Keratinocyte (primary cell): ENCODE data around the gene TMTC2. TPM values are rescaled to one million over a fixed set of nuclear protein-coding genes. Genes with fewer than 3 reads are reported as not detected.

Experiments used
- DNase-seq: peaks from one replicate; pipeline ENCODE4 v3.0.0-alpha.2; 2011; ENCODE audit warnings: low read depth, missing footprints, low spot score
- FAIRE-seq: peaks from 2 replicates; lab custom pipeline; 2011; peaks lifted over from hg19 to GRCh38; lab: Jason Lieb, UNC
- H2AFZ ChIP-seq: 2 replicates; pipeline ENCODE4 v1.6.0; 2012; ENCODE audit warnings: low read length, control low read depth, inconsistent platforms; ENCODE audit not compliant: control insufficient read depth
- H3K27ac ChIP-seq: 2 replicates; pipeline ENCODE4 v1.5.1; 2011; ENCODE audit warnings: low read length; ENCODE audit not compliant: control insufficient read depth, insufficient read depth
- H3K27me3 ChIP-seq: 3 replicates; pipeline ENCODE4 v1.6.0; 2011; ENCODE audit warnings: low read length; ENCODE audit not compliant: control insufficient read depth, insufficient read depth; ENCODE audit errors: extremely low read depth
- H3K36me3 ChIP-seq, 2 experiments: 2 replicates in 1 of 2; 3 replicates in 1 of 2; pipeline ENCODE4 v1.5.1; 2011; ENCODE audit warnings: low read length in 2 of 2, mild to moderate bottlenecking in 1 of 2; ENCODE audit not compliant: control insufficient read depth in 2 of 2, insufficient read depth in 2 of 2; ENCODE audit errors: extremely low read depth in 1 of 2
- H3K4me1 ChIP-seq: 3 replicates; pipeline ENCODE4 v1.5.1; 2011; ENCODE audit warnings: low read length; ENCODE audit not compliant: control insufficient read depth, insufficient read depth; ENCODE audit errors: extremely low read depth
- H3K4me2 ChIP-seq: 3 replicates; pipeline ENCODE4 v1.6.0; 2011; ENCODE audit warnings: low read depth, low read length; ENCODE audit not compliant: control insufficient read depth, insufficient read depth; ENCODE audit errors: extremely low read depth
- H3K4me3 ChIP-seq, 3 experiments: fragments of 200-600 bp in 1 of 3; sonication (generic) in 1 of 3; 2 replicates in 2 of 3; 3 replicates in 1 of 3; pipeline ENCODE4 v1.5.1; 2011 to 2016; ENCODE audit warnings: low read length in 3 of 3, mild to moderate bottlenecking in 3 of 3, control low read depth in 2 of 3, inconsistent platforms in 1 of 3, low read depth in 1 of 3, mixed read lengths in 1 of 3, mixed run types in 1 of 3, moderate library complexity in 1 of 3; ENCODE audit not compliant: control insufficient read depth in 2 of 3, insufficient read depth in 2 of 3; ENCODE audit errors: extremely low read depth in 1 of 3
- H3K79me2 ChIP-seq: 2 replicates; pipeline ENCODE4 v1.6.0; 2012; ENCODE audit warnings: low read length; ENCODE audit not compliant: control insufficient read depth, insufficient read depth
- H3K9ac ChIP-seq: 3 replicates; pipeline ENCODE4 v1.6.0; 2011; ENCODE audit warnings: low read length; ENCODE audit not compliant: control insufficient read depth, insufficient read depth; ENCODE audit errors: extremely low read depth
- H3K9me1 ChIP-seq: 3 replicates; pipeline ENCODE4 v1.6.0; 2011; ENCODE audit warnings: low read length; ENCODE audit not compliant: control insufficient read depth, insufficient read depth; ENCODE audit errors: extremely low read depth
- H3K9me3 ChIP-seq: 2 replicates; pipeline ENCODE4 v1.5.1; 2012; ENCODE audit warnings: low read depth, low read length; ENCODE audit not compliant: control insufficient read depth
- H4K20me1 ChIP-seq: 3 replicates; pipeline ENCODE4 v1.6.0; 2011; ENCODE audit warnings: low read length; ENCODE audit not compliant: control insufficient read depth, insufficient read depth; ENCODE audit errors: extremely low read depth
- EZH2 ChIP-seq: IDR thresholded peaks from one replicate; pipeline ENCODE4 v1.6.1; 2012; ENCODE audit warnings: inconsistent platforms, mild to moderate bottlenecking, low read length, moderate library complexity
- dilution Hi-C: fragments of 300-500 bp; cut with MboI; formaldehyde crosslinking; loops from one replicate; pipeline ENCODE4 v1.7.0; 2020; ENCODE audit warnings: low sequenced_read_pairs; ENCODE audit not compliant: extremely low pct_ligation_motif_present
- polyA plus RNA-seq, 5 experiments: library from polyadenylated mRNA; depleted of rRNA in 3 of 5; stranded (reverse) in 3 of 5; stranded (forward) in 1 of 5; unstranded in 1 of 5; fragments of >200 nt; gene quantifications; 1 replicate in 1 of 5; 2 replicates in 3 of 5; 3 replicates in 1 of 5; pipeline versions ENCODE4 v1.2.1 to v1.2.3, GENCODE V29; 2011 to 2012; ENCODE audit warnings: missing spikeins in 2 of 5, low read depth in 1 of 5, low replicate concordance in 1 of 5
- TF ChIP-seq, protein P1 (sequence below), 3 experiments: IDR thresholded peaks in 1 of 3; conservative IDR thresholded peaks in 1 of 3; optimal IDR thresholded peaks in 1 of 3; 2 replicates in 2 of 3; 3 replicates in 1 of 3; pipeline versions ENCODE3 to v1.5.1; 2011; ENCODE audit warnings: low read length in 3 of 3, mild to moderate bottlenecking in 3 of 3, moderate library complexity in 2 of 3, control low read depth in 1 of 3, inconsistent platforms in 1 of 3; ENCODE audit not compliant: insufficient read depth in 2 of 3; ENCODE audit errors: extremely low read depth in 1 of 3

Gene TMTC2
- polyA plus RNA-seq, 1 donor (not counting 4 experiments of a cell fraction or from before 2014, with no cell fraction given) = 3.8 TPM

DNA sequence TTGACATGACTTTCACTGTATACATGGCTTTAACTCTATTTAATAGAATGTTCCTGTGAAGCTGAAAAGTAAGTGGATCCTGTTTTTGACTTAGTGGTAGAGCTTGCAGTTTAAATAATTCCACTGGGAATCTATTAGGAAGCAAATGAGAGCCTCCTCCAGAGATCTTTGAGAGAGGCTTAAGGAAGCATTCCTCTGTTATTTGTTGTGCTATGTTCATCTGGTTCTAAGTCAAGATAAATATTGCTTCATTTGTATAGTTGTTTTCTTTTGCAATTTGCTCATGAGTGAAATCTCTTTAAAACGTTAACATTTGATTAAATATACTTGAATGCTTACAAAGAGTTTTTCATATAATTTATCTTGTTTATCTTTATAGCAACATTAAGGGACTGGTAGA, 70.4 kb downstream of the TMTC2 start:
- Histone ChIP-seq H4K20me1 (no peaks in the 10 kb centered on the region), H3K27ac (no peak overlapping the region), H2AFZ (no peak overlapping the region), H3K4me2 (no peak overlapping the region), H3K79me2 (no peaks in the 10 kb centered on the region), H3K9ac (no peak overlapping the region), H3K9me1 (no peaks in the 10 kb centered on the region), H3K4me3 (no peak overlapping the region), H3K9me3 (no peaks in the 10 kb centered on the region), H3K4me1 (no peaks in the 10 kb centered on the region), H3K36me3 (no peaks in the 10 kb centered on the region), H3K27me3 (no peaks in the 10 kb centered on the region)
- TF ChIP-seq EZH2 = no peak
- TF ChIP-seq, protein P1, sequence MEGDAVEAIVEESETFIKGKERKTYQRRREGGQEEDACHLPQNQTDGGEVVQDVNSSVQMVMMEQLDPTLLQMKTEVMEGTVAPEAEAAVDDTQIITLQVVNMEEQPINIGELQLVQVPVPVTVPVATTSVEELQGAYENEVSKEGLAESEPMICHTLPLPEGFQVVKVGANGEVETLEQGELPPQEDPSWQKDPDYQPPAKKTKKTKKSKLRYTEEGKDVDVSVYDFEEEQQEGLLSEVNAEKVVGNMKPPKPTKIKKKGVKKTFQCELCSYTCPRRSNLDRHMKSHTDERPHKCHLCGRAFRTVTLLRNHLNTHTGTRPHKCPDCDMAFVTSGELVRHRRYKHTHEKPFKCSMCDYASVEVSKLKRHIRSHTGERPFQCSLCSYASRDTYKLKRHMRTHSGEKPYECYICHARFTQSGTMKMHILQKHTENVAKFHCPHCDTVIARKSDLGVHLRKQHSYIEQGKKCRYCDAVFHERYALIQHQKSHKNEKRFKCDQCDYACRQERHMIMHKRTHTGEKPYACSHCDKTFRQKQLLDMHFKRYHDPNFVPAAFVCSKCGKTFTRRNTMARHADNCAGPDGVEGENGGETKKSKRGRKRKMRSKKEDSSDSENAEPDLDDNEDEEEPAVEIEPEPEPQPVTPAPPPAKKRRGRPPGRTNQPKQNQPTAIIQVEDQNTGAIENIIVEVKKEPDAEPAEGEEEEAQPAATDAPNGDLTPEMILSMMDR (optimal IDR thresholded peaks at IDR 0.05 in 1 of 3, IDR thresholded peaks at IDR 0.05 in 1 of 3, conservative IDR thresholded peaks at IDR 0.05 in 1 of 3; ENCODE audit: extremely low read depth in 1 of 3, insufficient read depth in 2 of 3, low read length in 3 of 3) = no peak
- DNase-seq (no peak), FAIRE-seq (no peak)
- dilution Hi-C loops = no loop called here

DNA sequence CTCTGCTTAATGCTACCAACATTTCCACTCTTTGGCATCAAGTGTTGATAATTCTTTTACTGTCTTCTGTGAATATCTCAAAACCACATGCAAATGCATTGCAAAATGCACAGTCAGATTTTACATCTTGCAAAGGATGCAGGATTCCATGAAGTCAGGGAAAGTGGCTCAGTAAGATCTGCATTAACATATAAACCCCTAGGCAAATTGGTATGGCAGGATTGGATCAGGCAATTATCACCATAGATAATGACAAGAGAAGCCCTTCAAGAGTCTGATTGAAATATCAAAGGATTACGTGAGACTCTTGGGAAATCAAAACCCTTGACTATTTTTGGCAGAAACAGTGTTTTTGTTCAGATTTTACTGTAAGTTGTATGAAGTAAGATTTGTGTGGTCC, 71.0 kb downstream of the TMTC2 start:
- TF ChIP-seq EZH2 = no peak
- TF ChIP-seq, protein P1 (optimal IDR thresholded peaks at IDR 0.05 in 1 of 3, IDR thresholded peaks at IDR 0.05 in 1 of 3, conservative IDR thresholded peaks at IDR 0.05 in 1 of 3; ENCODE audit: extremely low read depth in 1 of 3, insufficient read depth in 2 of 3, low read length in 3 of 3) = no peak
- Histone ChIP-seq H3K27me3 (no peaks in the 10 kb centered on the region), H3K4me2 (no peak overlapping the region), H2AFZ (no peak overlapping the region), H3K9ac (no peak overlapping the region), H3K27ac (no peak overlapping the region), H3K9me3 (no peaks in the 10 kb centered on the region), H3K4me1 (no peaks in the 10 kb centered on the region), H3K9me1 (no peaks in the 10 kb centered on the region), H3K4me3 (no peak overlapping the region), H3K79me2 (no peaks in the 10 kb centered on the region), H3K36me3 (no peaks in the 10 kb centered on the region), H4K20me1 (no peaks in the 10 kb centered on the region)
- FAIRE-seq = no peak
- DNase-seq = no peak
- dilution Hi-C loops = no loop called here
